Fibroblast of gingiva (primary cell): ENCODE results near the gene PCED1B.
"Not testable (repeated sequence)": the region's sequence is repeated elsewhere in the genome, so short reads cannot be mapped to it uniquely, and the experiment has no call there.

Experiments used
- DNase-seq: peaks from one replicate; pipeline ENCODE4 v3.0.0-alpha.2; 2011; ENCODE audit warnings: low read depth

The PCED1B gene

GRCh38 chr12:47206450-47207339 lies 127.3 kb downstream of the PCED1B start:
- DNase-seq = no peak

DNA sequence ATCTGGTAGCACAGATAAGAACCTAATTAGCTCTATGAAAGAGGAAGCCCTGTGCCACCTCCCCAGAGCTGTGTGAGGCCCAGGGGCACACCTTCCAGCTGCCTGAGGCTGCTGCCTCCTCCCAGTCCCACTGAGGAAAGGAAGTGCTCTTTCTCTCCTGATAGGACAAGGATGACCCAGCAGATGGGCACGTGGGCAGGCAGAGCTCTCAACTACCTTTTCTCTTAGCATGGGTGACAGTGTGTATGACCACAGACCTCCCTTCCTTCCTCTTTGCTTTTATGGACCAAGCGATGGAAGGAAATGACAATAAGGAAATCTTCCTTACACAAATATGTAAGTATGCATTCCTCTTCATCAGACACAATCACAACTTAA lies 127.9 kb downstream of the PCED1B start:
- no peak for DNase-seq

DNA sequence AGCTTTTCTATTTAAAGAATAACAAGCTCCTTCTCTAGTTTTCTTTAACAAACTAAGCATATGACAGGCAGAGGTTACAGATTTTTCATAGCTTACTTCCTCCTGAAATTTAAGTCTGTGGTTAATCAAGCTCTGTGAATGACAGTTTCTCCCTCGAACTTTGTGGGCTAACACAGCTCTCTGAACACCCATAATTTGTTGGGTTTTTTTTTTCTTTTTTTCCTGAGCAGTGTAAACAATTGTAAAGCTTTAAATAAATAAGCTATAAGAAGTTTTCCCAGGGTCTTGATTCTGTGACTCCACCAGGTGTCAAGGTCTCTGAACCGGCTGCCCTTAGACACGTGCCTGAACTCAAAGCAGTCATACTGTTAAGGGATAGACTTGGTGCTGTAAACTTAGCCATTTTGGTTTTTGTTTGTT lies 128.4 kb downstream of the PCED1B start:
- DNase-seq = no peak

DNA sequence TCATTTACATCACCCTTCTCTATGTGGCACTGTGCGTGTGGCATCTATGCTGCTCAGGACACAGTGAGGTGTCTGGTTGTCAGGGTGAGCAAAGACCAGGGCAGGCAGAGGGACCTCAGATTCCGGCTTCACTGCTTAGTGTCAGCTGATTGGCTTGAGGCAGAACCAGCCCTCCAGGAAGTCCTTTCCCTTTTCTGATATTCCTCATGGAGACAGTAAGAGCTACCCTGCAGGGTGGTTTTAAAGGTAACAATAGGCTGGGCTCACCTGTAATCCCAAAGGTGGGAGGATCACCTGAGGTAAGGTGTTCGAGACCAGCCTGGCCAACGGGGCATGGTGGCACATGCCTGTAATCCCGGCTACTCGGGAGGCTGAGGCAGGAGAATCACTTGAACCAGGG lies 129.6 kb downstream of the PCED1B start:
- DNase-seq = no peak

DNA sequence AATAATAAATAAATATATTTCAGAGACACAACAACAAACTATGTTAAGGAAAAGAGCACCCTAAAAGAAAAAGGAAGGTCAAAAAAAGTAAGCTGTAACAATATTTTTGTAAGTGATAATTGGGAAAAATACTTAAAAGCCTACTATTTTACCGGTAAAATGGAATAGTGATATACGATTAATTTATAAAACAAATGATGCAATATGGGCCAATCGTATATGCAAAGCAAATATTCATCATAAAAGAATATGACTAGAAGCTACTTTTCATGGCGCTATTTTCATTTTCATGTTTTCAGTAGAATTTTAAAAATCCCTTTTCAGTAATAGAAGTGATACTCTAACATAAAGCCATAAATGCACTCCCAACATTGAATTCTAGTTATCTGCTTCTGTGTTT lies 131.4 kb downstream of the PCED1B start:
- DNase-seq = no peak

DNA sequence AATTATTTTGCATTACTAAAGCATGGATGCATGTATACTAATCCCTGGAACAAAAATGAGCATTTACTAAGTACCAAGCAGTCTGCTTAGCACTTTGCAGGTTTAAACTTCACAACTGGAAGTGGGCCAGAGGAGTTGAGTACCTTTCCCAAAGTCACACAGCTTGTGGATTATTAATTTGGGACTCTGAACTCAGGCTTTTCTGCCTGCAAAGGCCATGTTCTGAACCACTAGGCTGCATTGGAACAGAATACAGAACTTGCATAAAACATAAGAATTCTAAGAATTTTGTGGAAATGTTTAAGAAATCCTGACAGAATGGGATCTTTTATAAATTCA lies 133.2 kb downstream of the PCED1B start:
- no peak for DNase-seq

DNA sequence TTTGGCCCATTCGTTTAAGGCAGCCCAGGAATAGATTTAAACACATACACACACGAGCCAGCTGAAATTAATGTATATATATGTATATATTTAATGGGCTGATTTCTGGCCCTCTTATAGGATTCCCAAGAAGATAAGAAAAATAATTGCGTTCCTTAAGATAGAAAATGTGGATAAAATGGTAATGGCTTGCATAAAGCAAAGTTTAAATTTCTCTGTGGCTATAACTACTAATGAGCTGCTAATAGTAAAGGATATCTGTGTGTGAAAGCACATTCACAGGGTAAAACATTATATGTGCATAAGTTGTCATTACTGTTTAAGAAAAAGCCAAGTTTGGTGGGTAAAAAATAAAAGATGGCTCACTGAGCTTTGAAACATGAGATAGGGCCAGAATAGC lies 134.0 kb downstream of the PCED1B start:
- DNase-seq = no peak

DNA sequence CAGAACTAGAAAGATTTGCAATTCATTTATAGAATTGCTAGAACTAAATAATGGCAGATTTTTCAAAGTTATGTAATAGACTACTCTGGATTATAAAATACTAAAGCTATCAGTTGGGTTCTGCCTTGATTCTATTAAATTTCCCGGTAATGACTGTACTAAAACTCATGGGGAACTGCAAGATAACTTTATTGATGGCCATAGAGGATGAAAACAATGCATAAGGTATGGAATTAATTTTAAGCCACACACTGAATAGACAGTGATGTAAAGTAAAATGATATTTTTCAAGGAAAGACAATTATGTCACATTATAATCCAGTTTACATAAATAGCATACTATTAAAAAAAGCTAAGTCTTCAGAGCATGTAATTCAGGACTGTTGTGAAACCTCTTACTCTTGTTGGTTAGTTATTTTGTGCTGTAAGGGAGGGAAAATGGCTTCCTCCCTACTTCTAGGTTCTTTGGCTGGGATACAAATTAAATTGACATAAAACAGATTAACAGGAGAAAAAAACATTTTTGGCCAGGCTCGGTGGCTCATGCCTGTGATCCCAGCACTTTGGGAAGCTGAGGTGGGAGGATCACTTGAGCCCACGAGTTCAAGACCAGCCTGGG lies 134.7 kb downstream of the PCED1B start:
- DNase-seq = no peak

- DNase-seq = no peak
Observed at GRCh38 chr12:47214771-47215170, 135.3 kb downstream of the PCED1B start.

DNA sequence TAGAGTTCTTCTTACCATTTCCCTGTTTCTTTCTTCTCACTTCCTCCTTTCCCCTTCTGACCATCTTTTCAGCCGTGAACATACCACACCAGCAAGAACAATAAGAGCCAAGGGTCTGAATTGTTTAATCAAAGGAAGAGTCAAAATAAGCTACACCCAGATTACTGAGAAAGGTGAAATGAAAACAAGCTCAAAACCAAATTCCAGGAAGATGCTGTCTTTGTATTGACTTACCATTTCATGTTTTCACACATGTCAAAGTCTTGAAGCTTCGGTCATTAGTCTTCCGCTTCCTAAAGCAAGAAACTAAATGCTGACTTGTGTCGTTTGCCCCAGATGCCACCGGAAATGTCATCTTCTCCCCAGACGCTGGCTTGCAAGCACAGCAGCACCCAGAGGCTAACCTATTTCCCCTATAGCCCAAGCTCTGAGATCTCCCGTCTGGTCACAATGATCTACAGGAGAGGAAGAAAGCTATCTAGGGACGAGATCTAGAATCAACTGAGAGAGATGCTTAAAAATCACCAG lies 136.8 kb downstream of the PCED1B start:
- no peak for DNase-seq

DNA sequence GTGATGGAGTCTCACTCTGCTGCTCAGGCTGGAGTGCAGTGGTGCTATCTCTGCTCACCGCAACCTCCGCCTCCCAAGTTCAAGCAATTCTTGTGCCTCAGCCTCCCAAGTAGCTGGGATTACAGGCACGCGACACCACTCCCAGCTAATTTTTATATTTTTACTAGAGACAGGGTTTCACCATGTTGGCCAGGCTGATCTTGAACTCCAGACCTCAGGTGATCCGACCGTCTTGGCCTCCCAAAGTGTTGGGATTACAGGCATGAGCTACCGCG lies 138.1 kb downstream of the PCED1B start:
- not testable (repeated sequence) for DNase-seq

DNA sequence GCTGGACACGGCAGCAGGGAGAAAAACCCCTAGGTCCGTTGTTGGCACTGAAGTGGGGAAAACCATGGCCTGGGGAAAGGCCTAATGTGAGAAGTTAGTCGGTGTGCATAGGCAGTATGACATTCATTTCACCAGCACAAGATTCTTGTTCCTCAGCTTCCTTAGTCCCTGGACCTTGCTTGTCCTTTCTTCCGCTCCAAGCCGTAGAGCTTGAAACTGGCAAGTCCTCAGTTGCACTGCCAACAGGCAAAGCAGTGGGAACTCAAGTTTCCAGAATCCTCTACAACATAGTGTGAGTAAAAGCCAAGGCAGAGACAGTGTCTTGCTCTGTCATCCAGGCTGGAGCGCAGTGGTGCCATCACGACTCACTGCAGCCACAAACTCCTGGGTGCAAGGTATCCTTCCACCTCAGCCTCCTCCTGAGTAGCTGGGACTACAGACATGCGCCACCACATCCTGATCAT lies 138.8 kb downstream of the PCED1B start:
- no peak for DNase-seq

GRCh38 chr12:47219243-47219642 lies 139.8 kb downstream of the PCED1B start:
- DNase-seq = no peak

DNA sequence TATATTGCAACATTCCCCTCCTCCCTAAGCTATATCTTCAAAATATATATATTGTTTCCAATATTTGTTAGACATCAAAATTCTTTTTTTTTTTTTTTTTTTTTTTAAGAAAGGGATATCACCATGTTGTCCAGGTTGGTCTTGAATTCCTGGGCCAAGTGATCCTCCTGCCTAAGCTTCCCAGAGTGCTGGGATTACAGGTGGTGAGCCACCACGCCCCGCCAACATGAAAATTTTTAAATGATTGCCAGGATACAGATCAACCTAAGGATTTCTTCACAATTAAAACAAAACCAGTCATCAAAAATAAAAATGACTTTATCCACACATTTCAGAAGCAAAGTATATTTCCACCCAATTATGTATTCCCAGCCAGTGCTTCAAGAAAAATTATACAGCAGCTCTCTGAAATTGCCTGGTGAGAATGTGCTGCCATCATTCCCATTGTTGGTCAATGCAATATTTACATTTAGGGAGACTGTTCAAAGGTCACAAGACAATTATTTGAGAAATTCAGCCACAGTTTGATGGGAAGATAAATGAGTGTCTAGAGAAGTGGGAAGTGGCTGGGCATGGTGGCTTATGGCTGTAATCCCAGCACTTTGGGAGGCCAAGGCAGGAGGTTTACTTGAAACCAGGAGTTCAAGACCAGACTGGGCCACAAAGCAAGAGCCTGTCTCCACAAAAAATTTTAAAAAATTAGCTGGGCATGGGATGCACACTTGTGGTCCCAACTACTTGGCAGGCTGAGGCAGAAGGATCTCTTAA lies 142.0 kb downstream of the PCED1B start:
- no peak for DNase-seq

GRCh38 chr12:47222520-47223030 lies 143.2 kb downstream of the PCED1B start:
- DNase-seq = no peak

DNA sequence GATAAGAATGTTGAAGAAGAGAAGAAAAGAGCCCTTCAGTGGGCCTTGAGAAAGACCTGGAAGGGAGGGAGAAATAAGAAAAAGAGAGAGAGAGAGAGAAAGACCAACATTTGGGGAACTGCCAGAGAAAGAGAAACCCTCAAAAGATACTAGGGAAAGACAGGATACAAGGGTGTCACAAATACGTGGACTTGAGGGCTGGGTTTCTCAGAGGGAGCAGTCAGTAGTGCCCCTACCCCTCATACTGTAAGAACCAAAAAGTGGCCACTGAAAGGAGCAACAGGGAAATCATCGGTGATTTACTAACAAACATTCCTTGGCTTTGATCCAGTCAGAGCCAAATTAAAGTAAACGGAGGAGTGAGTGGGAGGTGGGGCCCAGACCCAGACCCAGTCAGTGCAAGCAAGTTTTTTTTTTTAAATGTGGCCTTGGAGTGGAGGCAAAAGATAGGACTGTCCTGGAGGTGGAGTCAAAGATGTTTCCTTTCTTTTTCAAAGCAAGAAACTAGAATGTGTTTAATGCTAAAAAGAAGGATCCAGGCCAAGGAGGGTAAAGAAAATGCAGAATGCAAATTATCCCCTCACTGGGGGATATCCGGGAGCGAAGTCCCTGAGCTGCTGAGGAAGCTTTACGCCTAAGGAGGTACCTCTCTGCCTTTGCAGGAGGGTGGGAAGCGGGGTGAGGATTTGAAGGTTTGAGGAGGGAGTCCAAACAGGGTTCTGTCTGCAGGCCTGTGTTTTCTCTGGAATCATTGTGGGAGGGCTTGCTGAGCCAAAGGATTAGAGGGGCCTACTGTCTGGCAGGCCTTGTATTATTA lies 143.8 kb downstream of the PCED1B start:
- DNase-seq = no peak

GRCh38 chr12:47223848-47224213 lies 144.4 kb downstream of the PCED1B start:
- DNase-seq = no peak

GRCh38 chr12:47224563-47225133 lies 145.2 kb downstream of the PCED1B start:
- DNase-seq = no peak

DNA sequence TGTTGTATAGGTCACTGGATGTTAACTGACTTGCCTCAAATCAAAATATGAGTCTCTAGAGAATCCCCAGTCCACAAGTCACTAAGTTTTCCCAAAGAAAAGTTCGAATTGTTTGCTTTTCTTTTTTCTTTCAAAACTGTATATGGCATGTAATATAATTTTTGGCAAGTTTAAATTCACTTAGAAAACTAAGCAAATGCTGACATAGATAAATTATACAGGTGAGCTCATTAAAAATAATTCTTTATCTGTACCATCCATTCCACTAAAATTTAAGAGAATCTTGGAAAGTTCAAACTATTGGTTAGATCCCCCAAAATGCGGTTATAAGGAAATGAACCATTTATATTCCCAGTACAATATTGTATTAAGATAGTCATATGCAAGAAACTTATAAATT lies 145.9 kb downstream of the PCED1B start:
- no peak for DNase-seq

- DNase-seq = no peak
Observed at GRCh38 chr12:47226199-47226598, 146.8 kb downstream of the PCED1B start.

- DNase-seq = no peak
Observed at GRCh38 chr12:47228802-47229201, 149.4 kb downstream of the PCED1B start.

DNA sequence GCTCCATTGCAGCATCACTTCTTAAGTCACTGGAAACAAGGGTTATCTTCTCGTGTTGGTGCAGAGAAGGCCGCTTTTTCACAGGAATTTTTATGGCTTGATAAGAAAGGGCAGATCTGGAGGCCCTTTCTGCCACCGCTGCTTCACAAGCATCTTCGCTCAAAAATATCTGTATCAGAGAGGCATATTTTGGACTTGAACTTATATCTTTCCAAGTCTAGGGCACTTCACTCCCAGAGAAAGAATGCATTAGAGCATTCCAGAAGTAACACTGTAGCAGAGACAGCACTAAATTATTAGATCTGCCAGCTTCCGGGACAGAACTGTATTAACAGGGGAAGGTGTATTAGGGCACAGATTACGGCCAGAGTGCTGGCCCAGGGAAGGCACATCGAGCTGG lies 152.0 kb downstream of the PCED1B start:
- no peak for DNase-seq
